ENCODE data around the gene ADGRE3. TPM values are rescaled to one million over a fixed set of nuclear protein-coding genes. Genes with fewer than 3 reads are reported as not detected.

The ADGRE3 gene
- total RNA-seq, 1 donor from 2014 or later, result not detected

DNA sequence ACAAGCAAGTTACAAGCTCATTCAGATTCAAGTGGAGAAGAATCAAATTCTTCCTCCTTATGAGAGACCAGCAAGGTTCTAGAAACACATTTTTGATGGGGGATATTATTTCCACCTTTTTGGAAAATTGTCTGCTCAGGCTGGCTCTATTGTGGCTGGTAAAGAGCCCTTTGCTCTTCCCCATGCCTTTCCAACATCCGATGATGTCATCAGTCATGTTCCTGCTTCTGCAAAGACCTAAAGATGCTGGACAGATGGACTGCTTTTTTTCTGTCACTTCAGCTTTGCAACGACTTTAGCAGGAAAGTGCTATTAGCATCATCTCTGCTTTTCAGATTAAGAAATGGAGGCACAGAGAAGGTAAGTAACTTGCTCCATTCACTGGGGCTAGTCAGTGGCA is 4.2 kb downstream of the ADGRE3 start:
- Mint-ChIP-seq H3K27ac (no peak overlapping the region), H3K36me3 (no peaks in the 10 kb centered on the region), H3K4me3 (no peak overlapping the region), H3K27me3 (ENCODE audit: low read depth) (no peaks in the 10 kb centered on the region), H3K9me3 (peaks cover 35% of the 10 kb centered on the region), H3K4me1 (no peaks in the 10 kb centered on the region)
- no peak for TF ChIP-seq CTCF (IDR thresholded peaks at IDR 0.05; ENCODE audit: unreplicated experiment)
- no peak for DNase-seq (ENCODE audit: low spot score in 2 of 2, unreplicated experiment in 2 of 2)

DNA sequence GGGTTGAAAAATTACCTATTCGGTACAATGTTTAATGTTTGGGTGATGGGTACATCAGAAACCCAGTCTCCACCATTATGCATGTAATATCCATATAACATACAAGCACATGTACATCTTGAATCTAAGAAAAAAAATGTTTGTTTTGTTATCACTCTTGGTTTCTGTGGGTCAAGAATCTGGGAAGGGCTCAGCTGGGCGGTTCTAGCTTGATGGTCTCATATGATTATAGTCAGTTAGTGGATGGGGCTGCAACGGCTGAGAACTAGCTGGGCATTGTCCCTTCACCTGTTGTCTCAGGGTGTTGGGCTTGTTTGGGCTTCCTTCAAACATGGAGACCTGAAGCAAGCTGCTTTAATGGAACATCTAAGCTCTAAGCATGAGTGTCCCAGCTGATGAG is 4.7 kb downstream of the ADGRE3 start:
- Mint-ChIP-seq H3K4me1 (no peaks in the 10 kb centered on the region), H3K4me3 (no peak overlapping the region), H3K36me3 (no peaks in the 10 kb centered on the region), H3K9me3 (peaks cover 34% of the 10 kb centered on the region), H3K27ac (no peak overlapping the region), H3K27me3 (ENCODE audit: low read depth) (no peaks in the 10 kb centered on the region)
- no peak for DNase-seq (ENCODE audit: low spot score in 2 of 2, unreplicated experiment in 2 of 2)
- no peak for TF ChIP-seq CTCF (IDR thresholded peaks at IDR 0.05; ENCODE audit: unreplicated experiment)

GRCh38 chr19:14661372-14661924 is 13.2 kb downstream of the ADGRE3 start:
- DNase-seq (ENCODE audit: low spot score in 2 of 2, unreplicated experiment in 2 of 2), result no peak
- H3K27ac Mint-ChIP-seq, result no peak overlapping the region
- H3K27me3 Mint-ChIP-seq (ENCODE audit: low read depth), result no peaks in the 10 kb centered on the region
- no peaks in the 10 kb centered on the region for H3K4me1 Mint-ChIP-seq
- peaks cover 2% of the 10 kb centered on the region for H3K36me3 Mint-ChIP-seq
- H3K4me3 Mint-ChIP-seq, result no peak overlapping the region
- H3K9me3 Mint-ChIP-seq, result peaks cover 13% of the 10 kb centered on the region
- no peak for TF ChIP-seq CTCF (IDR thresholded peaks at IDR 0.05; ENCODE audit: unreplicated experiment)

GRCh38 chr19:14659874-14660489 is 14.7 kb downstream of the ADGRE3 start:
- Mint-ChIP-seq H3K27ac (no peak overlapping the region), H3K36me3 (peaks cover 2% of the 10 kb centered on the region), H3K4me1 (no peaks in the 10 kb centered on the region), H3K9me3 (peaks cover 19% of the 10 kb centered on the region), H3K27me3 (ENCODE audit: low read depth) (no peaks in the 10 kb centered on the region), H3K4me3 (no peak overlapping the region)
- DNase-seq (ENCODE audit: low spot score in 2 of 2, unreplicated experiment in 2 of 2), result no peak
- no peak for TF ChIP-seq CTCF (IDR thresholded peaks at IDR 0.05; ENCODE audit: unreplicated experiment)

- Mint-ChIP-seq H3K27ac (no peak overlapping the region), H3K4me1 (no peaks in the 10 kb centered on the region), H3K4me3 (no peak overlapping the region), H3K27me3 (ENCODE audit: low read depth) (no peaks in the 10 kb centered on the region), H3K36me3 (no peaks in the 10 kb centered on the region), H3K9me3 (peaks cover 23% of the 10 kb centered on the region)
- DNase-seq (ENCODE audit: low spot score in 2 of 2, unreplicated experiment in 2 of 2), result no peak
- no peak for TF ChIP-seq CTCF (IDR thresholded peaks at IDR 0.05; ENCODE audit: unreplicated experiment)
Observed at GRCh38 chr19:14655726-14656125, 18.9 kb downstream of the ADGRE3 start.

All from mesothelial cell of epicardium (in vitro differentiated cells).